Pancreas (tissue), 10 donors: ENCODE measurements around the gene GRB10. TPM values are rescaled to one million over a fixed set of nuclear protein-coding genes. Genes with fewer than 3 reads are reported as not detected.

Experiments
- ATAC-seq, 4 donors: fragments of 200-7000 bp; cut with Tn5 transposase; one replicate each; pipeline versions ENCODE4 v1.8.0 to v1.9.1; 2020; ENCODE audit warnings: mild to moderate bottlenecking in 4 of 4, moderate library complexity in 4 of 4
- DNase-seq, 6 donors: peaks; one replicate each; pipeline ENCODE4 v3.0.0-alpha.2; 2020
- FAIRE-seq: peaks from 2 replicates; lab custom pipeline; 2012; peaks lifted over from hg19 to GRCh38; lab: Jason Lieb, UNC
- H3K27ac ChIP-seq, 4 donors: fragments of 200-600 bp; sonication (generic); 1 replicate in 3 of 4; 2 replicates in 1 of 4; pipeline versions ENCODE4 v1.5.0 to v1.8.0; 2020
- H3K27me3 ChIP-seq, 4 donors: fragments of 200-600 bp; one replicate each; pipeline ENCODE4 v1.8.0; 2021
- H3K36me3 ChIP-seq, 3 donors: fragments of 200-600 bp; sonication (generic) in 1 of 3; one replicate each; pipeline versions ENCODE4 v1.5.0 to v1.8.0; 2020 to 2021
- H3K4me1 ChIP-seq, 3 donors: fragments of 200-600 bp; one replicate each; pipeline ENCODE4 v1.8.0; 2021
- H3K4me3 ChIP-seq, 4 donors: fragments of 200-600 bp; sonication (generic) in 2 of 4; one replicate each; pipeline versions ENCODE4 v1.5.0 to v1.8.0; 2020 to 2021
- H3K9me3 ChIP-seq, 4 donors: fragments of 200-600 bp; one replicate each; pipeline ENCODE4 v1.8.0; 2021
- WGBS, 2 donors: extraction: QIAGEN DNeasy Blood & Tissue Kit; methylation state at CpG; one replicate each; pipeline ENCODE4 v1.1.7; 2013; 5-methylcytosine and 5-hydroxymethylcytosine counted together
- intact Hi-C, 3 donors: fragments of 100-400 bp; cut with DNase I; formaldehyde crosslinking; loops; one replicate each; pipeline versions ENCODE4 v1.11.1 to v1.14.2; 2022
- polyA plus RNA-seq, 2 donors: library from polyadenylated mRNA; stranded (reverse); fragments of 200-250 nt; gene quantifications; one replicate each; pipeline ENCODE4 v1.2.3, GENCODE V29; 2013
- total RNA-seq, 6 donors: library from RNA; stranded (reverse); fragmentation: NEBNext Ultra II Directional in 4 of 6; extraction: Animal tissue kit (Norgen Biotek cat#: 25700) in 4 of 6; gene quantifications; one replicate each; pipeline versions ENCODE4 v1.2.1 to v1.2.4, GENCODE V29; 2021 to 2023
- TF ChIP-seq, protein P1 (sequence below), 4 donors: fragments of 200-600 bp; sonication (generic) in 3 of 4; IDR thresholded peaks; one replicate each; pipeline versions ENCODE4 v1.5.0 to v1.8.0; 2021; ENCODE audit warnings: antibody characterized with exemption in 4 of 4
- donor health status: healthy with polysubstance abuse.
- donor health status: DM: no; HTN: no; CAD: no; lungs with moderate emphysema.
- donor health status: DM: no; HTN: no; CAD: no.
- donor health status: control.
- donor health status: control.
- donor health status: Bipolar disorder and iron deficiency.
- donor health status: DM: yes; HTN: yes; CAD: no.
- donor health status: DM: no; HTN: no; CAD: no.
- donor health status: DM: no; HTN: no; CAD: no.
- donor health status: DM: yes; HTN: yes; CAD: no.

The GRB10 gene
- total and polyA plus RNA-seq, 8 donors, result 69.9 to 199 (median 133) TPM

DNA sequence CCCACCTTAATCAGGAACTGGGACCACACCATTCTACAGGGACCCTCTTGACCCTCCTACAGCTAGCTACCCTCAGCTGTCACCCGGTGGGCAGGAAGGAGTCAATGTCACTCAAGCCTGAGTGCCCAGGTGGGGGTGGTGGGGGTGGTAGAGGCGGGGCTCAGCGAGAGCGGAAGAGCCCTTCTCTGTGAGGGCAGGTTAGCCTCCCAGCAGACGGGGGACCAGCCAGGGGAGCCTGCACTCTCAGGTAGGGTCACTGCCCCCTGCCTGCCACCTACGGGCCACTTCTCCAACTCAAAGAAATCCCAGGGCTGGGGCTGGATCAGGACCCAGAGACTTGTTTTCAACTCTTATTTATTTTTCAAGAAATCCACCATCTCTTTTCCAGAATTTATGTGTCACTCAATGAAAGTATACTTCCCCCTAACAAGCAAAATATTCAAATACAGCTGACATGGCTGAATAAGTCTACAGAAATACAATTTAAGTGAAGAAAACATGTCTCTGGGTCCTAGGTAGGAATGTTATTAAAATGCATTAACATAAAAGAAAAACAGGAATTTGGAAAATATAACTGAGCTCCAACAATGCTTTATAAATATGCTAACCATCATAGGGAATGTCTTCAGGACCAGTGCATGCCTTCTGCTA lies 154.1 kb downstream of the GRB10 start:
- WGBS, 2 donors, result 74 to 78% methylated on average over 6 of the region's 6 CpGs
- intact Hi-C loops, result no loop called here
- no peaks in the 10 kb centered on the region for H3K27me3 ChIP-seq
- peak in 1 of 6 donors; percentile 13 for DNase-seq
- no peak overlapping the region for H3K4me3 ChIP-seq
- ATAC-seq, result no peak
- H3K27ac ChIP-seq, result no peak overlapping the region
- peaks cover 12 to 19% (median 19%) of the 10 kb centered on the region in 3 donors for H3K4me1 ChIP-seq
- FAIRE-seq, result no peak
- TF ChIP-seq, protein P1, sequence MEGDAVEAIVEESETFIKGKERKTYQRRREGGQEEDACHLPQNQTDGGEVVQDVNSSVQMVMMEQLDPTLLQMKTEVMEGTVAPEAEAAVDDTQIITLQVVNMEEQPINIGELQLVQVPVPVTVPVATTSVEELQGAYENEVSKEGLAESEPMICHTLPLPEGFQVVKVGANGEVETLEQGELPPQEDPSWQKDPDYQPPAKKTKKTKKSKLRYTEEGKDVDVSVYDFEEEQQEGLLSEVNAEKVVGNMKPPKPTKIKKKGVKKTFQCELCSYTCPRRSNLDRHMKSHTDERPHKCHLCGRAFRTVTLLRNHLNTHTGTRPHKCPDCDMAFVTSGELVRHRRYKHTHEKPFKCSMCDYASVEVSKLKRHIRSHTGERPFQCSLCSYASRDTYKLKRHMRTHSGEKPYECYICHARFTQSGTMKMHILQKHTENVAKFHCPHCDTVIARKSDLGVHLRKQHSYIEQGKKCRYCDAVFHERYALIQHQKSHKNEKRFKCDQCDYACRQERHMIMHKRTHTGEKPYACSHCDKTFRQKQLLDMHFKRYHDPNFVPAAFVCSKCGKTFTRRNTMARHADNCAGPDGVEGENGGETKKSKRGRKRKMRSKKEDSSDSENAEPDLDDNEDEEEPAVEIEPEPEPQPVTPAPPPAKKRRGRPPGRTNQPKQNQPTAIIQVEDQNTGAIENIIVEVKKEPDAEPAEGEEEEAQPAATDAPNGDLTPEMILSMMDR (IDR thresholded peaks at IDR 0.05), result no peak
- H3K36me3 ChIP-seq, result no peaks in the 10 kb centered on the region
- no peaks in the 10 kb centered on the region for H3K9me3 ChIP-seq

DNA sequence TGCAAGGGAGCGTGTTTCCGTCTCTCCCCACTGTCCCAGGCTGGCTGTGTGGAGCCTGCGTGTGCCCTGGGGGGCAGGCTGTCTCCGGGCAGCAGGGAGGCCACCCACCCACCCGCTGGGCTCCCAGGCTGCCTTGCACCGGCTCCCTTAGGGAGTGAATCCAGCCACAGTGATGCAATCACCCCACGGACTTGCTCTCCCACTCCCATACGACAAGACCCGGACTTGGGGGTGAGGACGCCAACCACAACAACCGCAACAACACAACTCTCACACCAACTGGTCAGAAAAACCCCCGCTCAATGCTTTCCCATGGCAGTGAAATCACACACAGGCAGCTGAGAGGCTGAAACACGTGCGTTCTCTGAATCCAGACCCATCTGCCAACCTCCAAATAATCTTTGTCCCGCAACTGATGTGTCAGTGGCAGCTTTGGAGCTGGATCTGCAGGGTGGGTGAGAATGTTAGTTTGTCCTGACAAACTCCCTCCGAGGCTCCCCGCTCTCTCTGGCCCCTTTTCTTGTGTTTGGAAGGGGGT lies 154.8 kb downstream of the GRB10 start:
- Histone ChIP-seq H3K9me3 (no peaks in the 10 kb centered on the region), H3K27ac (no peak overlapping the region), H3K4me1 (peaks cover 8 to 15% (median 14%) of the 10 kb centered on the region in 3 donors), H3K4me3 (no peak overlapping the region), H3K36me3 (peaks cover 0 to 5% (median 0%) of the 10 kb centered on the region in 3 donors), H3K27me3 (no peaks in the 10 kb centered on the region)
- FAIRE-seq (no peak), ATAC-seq (no peak), DNase-seq (peak in 2 of 6 donors; percentile 10 to 54)
- 89 to 93% methylated on average over 17 of the region's 17 CpGs for WGBS, 2 donors
- intact Hi-C loops, result no loop called here
- TF ChIP-seq, protein P1 (IDR thresholded peaks at IDR 0.05), result no peak

DNA sequence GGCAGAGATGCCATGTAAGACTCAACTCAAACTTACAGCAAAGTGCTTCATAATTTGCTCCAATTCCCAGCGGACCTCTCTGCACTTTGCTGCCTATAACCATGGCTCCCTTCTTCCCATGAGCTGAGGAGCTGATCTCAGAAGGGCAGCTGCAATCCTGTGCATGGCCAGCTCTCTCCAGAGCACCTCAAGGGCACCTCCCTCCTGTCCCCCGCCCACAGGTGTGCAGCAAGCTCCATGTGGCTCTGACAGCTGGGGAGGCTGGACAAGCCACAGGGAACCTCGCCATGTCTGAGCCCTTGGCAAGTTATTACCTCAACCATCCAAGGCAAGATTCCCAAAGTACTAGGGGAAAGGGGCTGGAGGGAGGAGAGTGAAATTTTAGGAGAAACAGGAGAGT lies 156.4 kb downstream of the GRB10 start:
- Histone ChIP-seq H3K4me1 (peaks cover 5 to 23% (median 14%) of the 10 kb centered on the region in 3 donors), H3K27ac (no peak overlapping the region), H3K27me3 (no peaks in the 10 kb centered on the region), H3K36me3 (peaks cover 0 to 5% (median 0%) of the 10 kb centered on the region in 3 donors), H3K4me3 (no peak overlapping the region), H3K9me3 (no peaks in the 10 kb centered on the region)
- ATAC-seq (peak; percentile 70 to 91 (median 84)), DNase-seq (peak in 5 of 6 donors; percentile 67 to 83 (median 79)), FAIRE-seq (no peak)
- WGBS, 2 donors, result 31 to 50% methylated on average over 3 of the region's 3 CpGs
- TF ChIP-seq, protein P1 (IDR thresholded peaks at IDR 0.05), result no peak
- intact Hi-C loops, result no loop called here

DNA sequence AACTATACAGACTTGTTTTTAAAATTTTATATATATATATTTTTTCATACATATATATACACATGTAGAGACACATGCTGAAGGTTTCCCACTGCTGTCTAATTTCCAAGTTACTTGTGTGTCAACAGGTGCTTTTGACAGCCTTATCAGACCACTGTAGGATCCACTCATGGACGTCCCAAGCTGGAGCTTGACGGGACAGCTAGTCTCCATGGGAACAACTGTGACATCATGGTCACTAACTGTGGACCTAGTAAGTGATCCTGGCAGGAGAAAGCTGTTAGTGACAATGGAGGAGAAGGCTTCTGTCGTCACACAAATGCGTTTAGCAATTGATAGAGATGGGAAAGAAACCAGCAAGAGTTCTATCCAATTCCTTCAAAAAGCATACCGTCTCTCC lies 157.3 kb downstream of the GRB10 start:
- Histone ChIP-seq H3K27ac (no peak overlapping the region), H3K4me1 (peaks cover 5 to 23% (median 23%) of the 10 kb centered on the region in 3 donors), H3K27me3 (no peaks in the 10 kb centered on the region), H3K4me3 (no peak overlapping the region), H3K9me3 (no peaks in the 10 kb centered on the region), H3K36me3 (peaks cover 0 to 5% (median 0%) of the 10 kb centered on the region in 3 donors)
- TF ChIP-seq, protein P1 (IDR thresholded peaks at IDR 0.05), result no peak
- FAIRE-seq (no peak), DNase-seq (peak in 1 of 6 donors; percentile 19), ATAC-seq (peak; percentile 15 to 31 (median 16))
- WGBS, 2 donors, result 45 to 49% methylated on average over 5 of the region's 5 CpGs
- intact Hi-C loops, result no loop called here

DNA sequence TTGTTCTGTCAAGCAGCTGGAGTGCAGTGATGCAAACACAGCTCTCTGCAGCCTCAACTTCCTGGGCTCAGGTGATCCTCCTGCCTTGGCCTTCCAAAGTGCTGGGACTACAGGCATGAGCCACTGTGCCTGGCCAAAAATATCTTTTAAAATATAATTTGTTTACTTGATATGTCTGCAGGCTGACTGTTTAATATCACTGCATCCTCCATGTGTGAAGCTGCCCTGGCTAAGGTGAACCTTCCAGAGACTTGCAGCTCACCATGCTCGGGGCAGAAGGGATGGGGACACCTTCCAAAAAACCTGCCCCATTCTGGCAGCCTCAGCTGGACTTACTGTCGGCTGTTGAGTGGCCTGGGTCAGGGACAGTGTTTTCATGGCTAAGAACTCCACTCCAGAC lies 159.9 kb downstream of the GRB10 start:
- FAIRE-seq (no peak), DNase-seq (peak in 1 of 6 donors; percentile 12), ATAC-seq (no peak)
- Histone ChIP-seq H3K36me3 (peaks cover 0 to 5% (median 0%) of the 10 kb centered on the region in 3 donors), H3K27ac (no peak overlapping the region), H3K9me3 (no peaks in the 10 kb centered on the region), H3K4me3 (no peak overlapping the region), H3K27me3 (no peaks in the 10 kb centered on the region), H3K4me1 (peaks cover 12 to 29% (median 23%) of the 10 kb centered on the region in 3 donors)
- intact Hi-C loops, result no loop called here
- 52% methylated on average over 2 of the region's 2 CpGs for WGBS, 2 donors
- TF ChIP-seq, protein P1 (IDR thresholded peaks at IDR 0.05), result no peak
